CD4-positive, alpha-beta T cell treated with Interleukin-6 for 4 hours (primary cell): ENCODE data around the gene SLC25A26.

Experiments
- DNase-seq: peaks from one replicate; pipeline ENCODE4 v3.0.0-alpha.2; 2020; ENCODE audit warnings: mixed read lengths

SLC25A26 gene

DNA sequence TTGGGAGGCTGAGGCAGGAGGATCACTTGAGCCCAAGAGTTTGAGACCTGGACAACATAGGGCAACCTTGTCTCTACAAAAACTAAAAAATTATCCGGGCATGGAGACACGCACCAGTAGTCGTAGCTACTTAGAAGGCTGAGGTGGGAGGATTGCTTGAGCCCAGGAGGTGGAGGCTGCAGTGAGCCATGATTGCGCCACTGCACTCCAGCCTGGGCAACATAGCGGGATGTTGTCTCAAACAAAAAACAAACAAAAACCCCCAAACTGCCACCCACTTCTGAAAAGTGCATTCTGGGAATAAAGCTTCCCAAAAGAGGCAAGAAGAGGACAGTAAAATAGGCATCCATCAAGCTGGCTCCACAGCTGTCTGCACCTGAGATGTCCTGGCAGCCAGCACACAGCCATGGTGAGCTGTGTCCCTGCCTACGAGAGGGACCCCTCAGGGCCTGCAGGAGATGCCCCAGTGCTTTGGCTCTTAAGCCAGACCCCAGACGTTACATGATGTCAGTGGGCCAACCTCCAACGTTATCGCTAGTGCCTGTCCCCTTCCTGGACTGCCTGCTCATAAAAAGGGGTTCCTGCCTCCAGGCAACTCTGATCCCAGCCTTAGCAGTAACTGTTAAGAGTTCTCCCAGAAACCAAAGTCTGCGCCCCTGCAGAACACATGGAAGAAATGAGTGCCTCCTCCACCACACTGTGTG lies 178.9 kb downstream of the SLC25A26 start:
- DNase-seq: no peak

DNA sequence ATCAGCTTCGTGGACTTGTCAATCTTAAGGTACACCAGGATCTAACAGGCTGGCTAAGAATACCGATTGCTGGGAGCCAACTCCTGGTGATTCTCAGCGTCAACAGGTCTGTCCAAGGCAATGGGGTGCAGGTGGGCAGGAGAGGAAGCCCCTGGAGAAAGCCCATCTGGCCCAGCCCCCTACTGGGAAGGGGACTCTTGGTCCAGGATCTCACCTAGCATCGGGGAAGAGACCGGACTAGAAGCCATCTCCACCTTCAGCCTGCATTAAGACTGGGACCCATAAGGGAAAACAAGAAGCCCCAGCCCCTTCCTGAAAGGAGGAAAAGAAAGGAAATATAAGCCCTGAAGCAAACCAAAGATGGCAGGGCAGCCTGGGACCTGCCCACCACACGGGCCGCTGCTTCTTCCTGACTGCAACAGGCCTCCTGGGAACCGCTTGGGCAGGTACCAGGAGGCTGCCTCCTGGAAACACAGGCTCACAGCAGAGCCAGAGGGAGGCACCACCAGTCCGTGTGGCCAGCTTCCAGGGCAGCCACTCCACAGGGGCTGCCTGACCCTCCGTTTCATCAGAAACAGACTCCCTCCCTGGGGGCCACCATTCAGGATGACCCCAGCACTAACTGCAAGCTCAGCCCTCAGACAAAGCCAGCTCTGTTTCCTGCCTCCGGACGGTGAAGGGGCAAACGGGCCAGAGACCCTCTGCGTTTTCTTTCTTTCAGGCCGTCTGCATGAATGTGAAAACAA lies 179.8 kb downstream of the SLC25A26 start:
- no peak for DNase-seq

DNA sequence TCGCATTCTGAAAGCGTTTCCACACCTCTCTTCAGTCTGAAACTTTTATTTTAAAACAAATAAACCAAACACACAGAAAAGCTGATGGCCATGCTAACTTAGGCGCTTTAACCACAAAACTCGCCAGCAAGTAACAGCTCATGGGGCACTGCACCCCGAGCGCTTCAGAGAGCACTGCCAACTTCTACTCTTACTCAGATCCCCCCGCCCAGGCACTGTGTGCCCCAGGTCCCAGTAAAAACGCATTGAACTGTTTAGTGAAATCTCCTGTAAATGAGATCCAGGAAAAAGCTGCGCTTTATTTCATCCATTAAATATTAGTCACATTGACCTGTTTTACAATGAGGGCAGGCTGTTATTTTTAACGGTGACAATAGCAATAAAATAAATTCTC lies 180.4 kb downstream of the SLC25A26 start:
- no peak for DNase-seq

DNA sequence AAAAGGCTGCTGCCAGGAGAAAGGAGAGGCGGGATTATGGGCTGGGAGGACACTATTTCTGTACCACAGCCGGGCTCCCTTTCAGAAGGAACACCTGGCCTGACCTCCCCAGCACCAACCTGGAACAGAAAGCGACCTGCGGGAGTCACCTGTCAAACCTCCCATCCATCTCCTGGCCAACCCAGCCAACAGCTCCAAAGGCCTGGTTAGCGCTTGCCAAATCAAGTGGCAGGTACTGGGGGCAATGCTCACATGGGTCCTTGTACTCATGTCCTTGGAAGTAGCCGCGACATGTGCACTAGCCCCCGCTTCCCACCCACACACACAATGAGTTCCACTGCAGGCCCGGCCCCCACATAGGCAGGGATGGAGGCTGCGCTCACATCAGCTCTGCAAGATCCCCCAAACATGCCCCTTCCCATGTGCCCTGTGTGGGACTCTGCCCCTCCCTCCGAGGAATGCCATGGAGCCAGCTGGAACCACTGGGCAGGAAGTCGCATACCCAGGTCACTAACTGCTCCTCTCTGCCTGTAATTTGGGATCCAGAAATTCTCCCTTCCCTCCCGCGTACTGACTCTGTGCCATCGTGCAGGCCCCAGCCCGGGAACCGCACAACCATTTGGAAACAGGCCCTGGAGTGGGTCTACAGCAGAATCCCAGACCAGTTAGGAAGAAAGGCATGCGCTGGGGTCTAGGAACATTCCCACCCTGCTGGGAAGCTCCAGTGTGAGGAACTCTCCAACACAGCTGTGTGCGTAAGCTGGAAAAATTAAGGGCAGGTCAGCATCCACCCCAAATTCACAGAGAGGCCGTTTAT lies 181.1 kb downstream of the SLC25A26 start:
- DNase-seq: no peak

DNA sequence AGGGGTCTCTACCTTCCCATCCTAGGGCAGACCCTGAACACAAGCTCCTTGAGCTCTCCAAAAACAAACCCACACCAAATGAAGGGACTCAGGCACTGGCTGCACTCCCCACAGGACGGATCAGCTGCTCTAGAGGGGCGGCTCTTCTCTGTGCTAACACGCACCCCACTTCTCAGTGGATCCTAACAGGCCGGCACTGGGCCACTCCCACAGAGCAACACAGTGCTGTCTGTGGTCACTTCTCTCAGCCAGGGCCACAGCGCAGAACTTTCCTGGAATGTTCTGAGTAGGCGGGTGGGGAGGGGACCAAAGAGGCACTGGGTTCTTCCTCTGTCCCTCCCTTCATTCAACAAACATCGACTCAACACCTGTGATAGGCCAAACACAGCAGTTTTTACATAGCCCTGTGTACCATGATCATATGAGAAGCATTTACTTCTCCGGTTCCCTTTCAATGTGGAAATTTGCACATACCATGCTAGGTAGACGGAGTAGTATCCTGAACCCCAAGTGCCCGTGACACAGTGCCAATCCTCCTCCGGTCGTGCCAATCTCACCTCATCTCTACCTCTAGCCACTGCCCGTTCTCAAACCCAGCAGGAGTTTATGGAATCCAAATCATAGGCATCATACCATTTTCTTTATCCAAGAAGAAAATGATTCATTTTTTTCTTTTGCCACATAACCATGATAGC lies 181.9 kb downstream of the SLC25A26 start:
- DNase-seq: no peak

DNA sequence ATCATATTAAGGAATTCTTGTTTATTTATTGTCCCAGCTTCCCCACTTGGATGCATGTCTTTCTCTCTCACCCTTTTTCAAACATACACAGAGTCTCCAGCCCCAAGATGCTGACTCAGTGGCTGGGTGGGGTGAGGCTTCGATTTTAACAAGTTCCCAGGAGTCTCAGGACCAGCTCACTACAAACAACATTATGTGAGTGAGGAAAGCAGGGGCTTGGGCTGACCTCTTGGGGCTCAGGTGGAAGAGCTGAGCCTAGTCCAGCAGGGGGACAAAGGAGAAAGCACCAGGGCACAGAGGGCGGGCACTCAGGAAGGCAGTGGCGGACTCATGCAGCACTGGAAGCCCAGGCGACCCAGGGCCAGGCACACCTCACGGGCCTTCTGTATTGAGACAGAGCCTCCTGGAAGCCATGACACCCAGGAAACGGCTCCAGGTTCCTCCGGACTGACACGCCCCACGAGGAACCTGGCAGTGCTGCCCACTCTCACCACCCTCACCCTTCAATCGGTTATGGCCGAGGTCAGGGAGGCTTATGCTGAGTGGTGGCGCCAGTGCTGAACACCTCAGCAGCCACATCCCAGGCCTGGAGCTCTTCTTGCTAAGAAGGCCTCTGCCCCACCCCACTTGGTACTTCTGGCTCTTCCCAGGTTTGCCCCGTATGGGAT lies 182.7 kb downstream of the SLC25A26 start:
- no peak for DNase-seq

DNA sequence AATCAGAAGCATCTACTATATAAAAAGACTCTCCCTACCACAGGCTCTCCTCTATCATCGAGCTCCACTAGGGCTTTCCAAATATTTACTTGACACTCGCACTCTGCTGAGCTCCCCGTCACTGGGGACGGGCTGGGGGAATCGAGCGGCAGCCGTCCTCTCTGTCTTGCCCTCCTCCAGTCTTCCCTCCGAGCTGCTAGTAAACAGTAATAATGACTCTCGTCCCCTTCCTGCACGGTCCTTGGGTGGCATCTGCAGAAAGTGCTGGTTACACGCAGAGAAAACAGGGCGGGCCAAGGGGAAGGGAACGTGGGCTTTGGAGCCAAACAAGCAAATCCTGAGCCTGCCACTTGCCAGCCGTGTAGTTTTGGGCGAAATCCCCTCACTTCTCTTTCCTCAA lies 183.4 kb downstream of the SLC25A26 start:
- no peak for DNase-seq

DNA sequence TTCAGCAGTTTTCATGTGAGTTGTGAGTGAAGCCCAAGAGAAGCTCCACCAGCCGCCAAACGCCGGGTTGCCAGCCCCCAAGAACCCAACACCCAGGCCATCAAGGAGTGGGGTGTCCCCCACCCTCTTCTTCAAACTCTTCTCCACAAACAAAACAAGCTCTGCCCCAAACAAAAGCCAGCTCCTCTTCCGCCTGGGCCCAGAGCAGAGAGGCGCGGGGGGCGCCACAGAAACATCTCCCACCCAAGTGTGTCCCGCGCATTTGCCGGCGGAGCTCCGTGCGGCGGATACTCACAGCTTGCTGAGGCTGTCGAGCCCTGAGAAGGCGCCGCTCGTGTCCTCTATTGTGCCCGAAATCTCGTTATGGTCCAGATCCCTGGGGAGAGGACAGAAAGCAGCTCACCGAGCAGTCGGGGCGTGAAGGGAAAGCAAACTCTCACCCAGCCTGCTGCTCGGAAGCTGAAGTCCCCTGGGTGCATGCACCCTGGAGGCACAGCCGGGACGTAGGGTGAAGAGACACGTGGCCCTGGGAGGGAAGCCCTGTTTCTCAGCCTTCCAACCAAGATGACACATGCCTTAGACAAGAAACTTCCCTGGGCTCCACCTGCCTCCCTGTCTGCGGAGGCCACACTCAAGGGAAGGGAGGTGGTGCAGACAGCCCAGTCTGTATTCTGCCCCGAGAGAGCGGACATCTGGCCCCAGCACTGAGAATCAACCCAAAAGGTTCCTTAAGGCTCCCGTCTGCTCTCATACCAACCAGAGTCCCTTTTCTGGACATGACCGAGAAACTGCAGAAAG lies 184.3 kb downstream of the SLC25A26 start:
- no peak for DNase-seq

DNA sequence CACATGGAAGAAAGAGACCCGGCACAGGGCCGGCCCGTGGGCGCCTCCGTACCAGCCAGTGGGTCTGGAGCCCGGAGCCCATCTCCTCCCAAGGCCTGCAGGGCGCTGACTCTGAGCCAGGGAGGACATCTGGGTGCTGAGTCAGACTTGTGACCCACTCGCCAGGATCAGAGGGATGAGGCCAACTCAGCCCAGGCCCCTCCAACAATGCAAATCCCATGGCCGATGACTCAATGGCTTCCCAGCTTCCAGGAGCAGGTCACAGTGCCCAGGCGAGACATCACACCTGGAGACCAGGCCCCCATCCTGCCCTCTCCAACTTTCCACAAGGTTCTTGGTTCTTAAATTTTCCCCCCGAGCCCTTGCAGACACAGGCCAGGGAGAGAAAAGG lies 184.9 kb downstream of the SLC25A26 start:
- DNase-seq: no peak

DNA sequence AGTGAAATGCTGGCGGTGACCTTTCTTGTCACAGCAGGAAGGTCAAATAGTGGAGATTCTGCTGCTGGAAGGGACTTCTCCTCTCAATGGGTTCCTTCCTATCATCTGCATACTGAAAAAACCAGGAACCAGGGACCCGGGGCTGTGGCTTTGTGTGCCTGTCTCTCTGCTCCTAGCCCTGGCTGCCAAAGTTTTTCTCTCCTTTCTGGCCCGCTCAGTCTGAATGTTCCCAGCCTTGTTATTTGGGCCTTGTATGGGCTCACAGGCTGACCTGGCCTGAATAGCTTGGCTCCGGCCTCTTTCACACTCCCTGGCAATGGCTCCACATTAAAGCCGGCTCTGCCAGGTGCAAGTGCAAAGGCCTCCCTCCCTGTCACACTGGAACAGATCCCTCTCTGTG lies 185.4 kb downstream of the SLC25A26 start:
- DNase-seq: no peak

DNA sequence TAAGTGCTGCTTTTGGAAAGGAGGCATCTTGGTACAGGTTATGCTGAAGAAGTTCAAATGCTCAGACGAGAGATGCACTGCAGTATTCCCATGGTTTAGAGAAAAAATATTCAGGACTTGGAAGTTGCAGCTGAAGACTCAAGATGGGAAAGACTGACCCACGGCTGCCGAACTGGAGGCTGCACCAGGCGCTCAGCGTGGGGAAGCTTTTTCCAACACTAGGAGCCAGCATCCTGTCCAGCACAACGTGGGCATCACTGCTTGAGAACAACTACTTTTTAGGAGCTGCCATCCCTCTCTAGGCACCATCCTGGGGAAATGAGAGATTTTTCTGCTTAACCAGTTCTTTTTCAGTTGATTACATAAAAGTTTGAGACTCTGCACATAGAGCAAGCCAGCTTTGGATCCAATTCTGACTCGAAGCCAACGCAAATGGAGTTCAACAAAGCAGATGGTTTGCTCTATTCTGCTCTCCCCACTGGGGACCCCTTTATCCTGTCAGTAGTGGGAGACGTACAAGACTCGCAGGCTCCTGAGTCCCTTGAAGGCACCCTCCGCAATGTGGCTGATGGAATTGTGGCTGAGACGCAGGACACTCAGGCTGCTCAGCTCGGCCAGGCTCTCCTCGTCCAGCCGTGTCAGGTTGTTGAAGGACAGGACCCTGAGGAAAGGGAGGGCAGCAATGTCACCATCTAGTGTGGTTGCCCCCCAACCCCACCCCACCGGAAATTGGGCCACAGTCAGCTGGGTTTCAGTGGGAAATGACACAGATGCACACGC lies 186.2 kb downstream of the SLC25A26 start:
- no peak for DNase-seq

DNA sequence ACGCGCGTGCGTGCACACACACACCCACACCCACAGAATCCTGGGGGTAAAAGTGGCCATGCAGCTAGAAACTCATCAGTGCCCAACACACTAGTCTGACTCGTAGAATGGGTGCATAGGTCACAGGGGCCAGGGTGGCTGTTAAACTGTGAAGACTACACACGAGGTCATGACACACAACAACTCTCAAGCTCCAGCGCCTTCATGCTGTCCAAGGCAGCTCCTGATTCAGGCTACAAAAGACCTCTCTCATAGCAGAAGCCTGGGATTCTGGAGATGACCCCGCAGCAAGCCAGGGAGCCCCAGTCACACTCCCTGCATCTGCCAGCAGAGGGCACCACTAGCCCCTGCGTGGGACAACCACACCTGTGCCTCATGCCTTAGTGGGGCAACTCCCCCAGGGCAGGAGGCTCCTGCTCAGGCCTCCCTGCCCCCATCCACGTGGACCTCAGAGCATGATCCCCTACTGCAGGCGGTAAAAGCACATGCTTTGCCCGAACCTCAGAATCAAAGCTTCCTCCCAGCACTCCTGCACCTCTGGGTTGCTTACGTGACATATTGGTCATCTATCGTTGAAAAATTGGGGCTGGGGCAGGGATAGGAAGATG lies 186.9 kb downstream of the SLC25A26 start:
- DNase-seq: peak; percentile 79

DNA sequence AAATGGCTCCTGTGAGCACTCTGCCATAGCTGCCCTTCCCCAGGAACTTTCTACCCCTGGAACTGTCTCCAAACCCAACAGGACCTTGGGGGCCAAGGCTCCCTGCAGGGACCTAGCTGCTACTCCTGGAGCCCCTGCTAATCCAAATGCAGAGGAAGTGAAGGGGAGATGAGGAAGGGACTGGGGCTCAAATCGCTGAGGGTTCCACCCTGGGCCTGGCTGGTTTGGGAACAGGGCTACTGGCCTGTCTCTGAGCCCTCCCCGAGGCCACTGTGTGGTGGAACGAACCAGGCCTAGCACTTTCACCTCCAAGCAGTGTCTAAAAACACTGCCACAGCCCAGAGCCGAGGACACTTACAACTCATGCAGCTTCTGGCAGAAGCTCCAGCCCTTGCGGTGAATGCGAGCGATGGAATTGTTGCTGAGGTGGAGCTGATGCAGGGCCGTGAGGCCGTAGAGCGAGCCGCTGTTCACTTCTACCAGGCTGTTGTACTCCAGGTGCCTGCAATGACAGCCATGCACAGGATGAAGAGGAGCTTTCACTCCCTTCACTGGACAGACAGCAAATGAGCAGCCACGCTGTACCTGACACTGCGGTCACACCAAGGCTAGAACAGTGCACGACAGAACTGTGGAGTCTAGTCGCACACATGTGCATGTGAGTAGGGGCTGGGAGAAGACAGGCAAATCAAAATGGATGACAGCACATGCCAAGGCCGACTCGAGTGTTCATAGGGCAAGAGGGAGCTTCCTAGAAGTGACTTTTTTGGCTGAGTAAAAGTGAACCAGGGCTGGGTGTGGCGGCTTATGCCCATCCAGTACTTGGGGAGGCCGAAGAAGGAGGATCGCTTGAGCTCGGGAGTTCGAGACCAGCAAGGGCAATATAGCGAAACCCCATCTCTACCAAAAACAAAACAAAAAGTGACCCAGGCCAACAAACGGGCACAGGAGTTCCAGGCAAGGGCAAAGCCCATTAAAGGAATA lies 189.3 kb downstream of the SLC25A26 start:
- no peak for DNase-seq

DNA sequence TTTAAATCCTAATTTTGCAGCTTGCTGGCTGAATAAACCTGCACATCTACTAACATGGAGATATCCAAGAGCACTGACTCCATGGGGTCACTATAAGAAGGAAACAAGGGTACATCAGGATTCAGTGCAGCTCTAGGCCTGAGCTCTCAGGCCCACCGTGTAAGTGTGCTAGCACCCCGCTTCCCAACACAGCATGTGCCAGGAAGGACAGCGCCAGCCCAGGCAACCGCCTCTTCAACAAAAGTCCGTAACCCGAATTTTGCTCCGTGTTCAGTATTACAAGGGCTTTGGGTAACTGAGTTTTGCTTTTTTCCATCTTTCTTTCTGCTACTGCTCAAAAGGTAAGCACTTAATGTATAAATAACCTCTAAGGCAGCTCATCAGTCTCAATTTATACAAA lies 190.2 kb downstream of the SLC25A26 start:
- no peak for DNase-seq

DNA sequence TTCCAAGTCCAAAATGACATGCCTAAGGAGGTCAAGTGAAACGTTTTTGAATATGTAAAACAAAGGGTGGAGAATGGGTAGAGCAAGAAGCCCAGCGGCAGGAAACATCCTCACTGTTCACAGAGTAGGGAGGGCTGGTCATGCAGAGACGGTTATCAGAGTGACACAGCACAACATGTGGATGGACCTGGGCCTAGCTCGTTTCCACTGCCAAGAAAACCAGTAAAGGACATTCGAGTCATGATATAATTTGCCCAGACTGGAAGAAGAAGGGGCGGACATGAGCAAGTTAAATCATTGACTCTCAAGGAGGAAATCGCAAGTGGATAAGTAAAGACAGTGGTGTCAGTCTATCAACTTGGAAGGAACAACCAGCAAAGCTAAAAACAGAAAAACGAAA lies 190.7 kb downstream of the SLC25A26 start:
- no peak for DNase-seq

DNA sequence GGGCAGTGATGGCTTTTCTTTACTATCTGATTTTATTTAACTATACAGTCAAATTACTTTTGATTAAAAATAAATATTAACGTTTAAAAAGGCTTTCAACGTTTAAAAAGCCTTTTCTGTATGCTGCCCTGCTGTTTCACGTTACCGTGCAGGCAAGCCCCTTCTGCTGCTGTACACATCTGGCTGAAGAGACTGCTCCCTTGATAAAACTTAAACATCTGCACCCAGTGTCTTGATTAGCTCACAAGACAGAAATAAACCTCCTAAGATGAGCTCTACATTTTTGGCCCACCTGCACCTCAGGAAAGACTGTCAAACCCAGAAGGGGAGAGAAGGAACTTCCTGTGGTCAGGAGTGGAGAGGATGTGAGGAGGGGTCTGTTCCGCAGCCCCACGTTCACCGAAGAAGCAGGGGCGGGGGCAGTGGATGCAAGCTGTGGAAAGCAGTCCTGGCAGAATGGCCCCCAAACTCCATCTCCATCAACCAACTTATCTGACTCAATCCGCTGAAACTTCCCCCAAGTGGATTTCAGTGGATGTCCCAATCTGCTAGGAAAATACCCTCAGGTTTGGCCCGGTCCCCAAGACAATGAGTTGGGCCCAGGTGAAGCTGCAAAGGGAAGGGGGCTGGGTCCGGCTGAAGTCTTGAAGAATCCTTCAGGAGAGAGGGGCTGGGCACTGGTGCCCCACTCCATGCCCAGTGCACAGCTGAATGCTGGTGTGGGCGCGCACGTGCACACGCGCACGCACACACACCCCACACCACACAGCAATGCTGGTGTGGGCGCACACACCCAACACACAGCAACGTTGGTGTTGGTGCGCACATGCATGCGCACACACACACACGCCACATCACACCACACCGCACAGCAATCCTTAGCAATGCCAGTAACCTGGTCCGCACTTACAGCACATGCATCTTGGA lies 191.4 kb downstream of the SLC25A26 start:
- no peak for DNase-seq

DNA sequence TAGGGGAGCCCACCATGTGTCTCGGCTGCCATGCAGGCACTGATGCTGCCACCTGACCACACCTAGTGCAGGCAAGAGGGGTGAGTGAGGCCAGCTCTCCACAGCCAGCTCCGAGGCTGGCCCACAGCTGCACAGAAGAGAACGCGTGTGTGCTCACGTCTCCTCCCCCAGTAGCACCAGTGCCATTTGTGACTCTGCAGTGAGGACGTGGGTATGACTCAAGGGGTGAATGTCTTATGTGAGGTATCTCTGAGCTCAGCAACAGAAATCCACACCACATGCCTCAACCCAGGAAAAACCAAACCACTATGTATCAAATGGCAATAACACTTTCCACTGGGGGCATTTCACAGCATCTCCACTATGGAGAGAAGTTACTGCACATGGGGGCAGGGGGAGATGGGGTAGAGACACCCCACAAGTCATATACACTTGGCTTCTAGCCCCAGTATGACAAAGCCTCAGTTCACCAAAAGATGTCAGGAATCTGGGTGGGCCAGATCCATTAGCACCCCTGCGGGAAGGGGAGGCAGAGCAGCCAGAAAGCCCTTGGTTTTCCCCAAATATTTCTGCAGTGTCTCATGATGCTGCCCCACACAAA lies 192.4 kb downstream of the SLC25A26 start:
- DNase-seq: no peak

DNA sequence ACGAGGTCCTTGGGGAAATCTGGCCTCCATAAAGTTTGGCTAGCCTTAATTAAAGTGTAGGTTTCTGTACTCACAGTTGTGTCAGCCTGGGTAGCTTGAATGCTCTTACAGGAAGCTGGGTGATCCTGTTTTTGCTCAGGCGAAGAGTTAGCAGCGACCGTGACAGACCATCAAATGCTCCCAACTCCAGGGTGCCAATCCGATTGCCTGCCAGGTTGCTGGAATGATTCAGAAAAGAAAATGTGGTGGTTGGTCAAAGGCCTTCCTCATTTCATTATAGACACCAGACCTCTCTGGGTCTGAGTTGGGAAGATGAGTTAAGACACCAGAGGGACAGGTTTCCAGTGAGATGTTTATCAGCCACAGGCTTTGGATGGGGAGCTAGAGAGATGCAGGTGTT lies 194.0 kb downstream of the SLC25A26 start:
- no peak for DNase-seq
